Measurements from ENCODE around the gene ATP4B. TPM values are rescaled to one million over a fixed set of nuclear protein-coding genes. Genes with fewer than 3 reads are reported as not detected.

The ATP4B gene
- total and polyA plus RNA-seq, 8 donors, result not detected

DNA sequence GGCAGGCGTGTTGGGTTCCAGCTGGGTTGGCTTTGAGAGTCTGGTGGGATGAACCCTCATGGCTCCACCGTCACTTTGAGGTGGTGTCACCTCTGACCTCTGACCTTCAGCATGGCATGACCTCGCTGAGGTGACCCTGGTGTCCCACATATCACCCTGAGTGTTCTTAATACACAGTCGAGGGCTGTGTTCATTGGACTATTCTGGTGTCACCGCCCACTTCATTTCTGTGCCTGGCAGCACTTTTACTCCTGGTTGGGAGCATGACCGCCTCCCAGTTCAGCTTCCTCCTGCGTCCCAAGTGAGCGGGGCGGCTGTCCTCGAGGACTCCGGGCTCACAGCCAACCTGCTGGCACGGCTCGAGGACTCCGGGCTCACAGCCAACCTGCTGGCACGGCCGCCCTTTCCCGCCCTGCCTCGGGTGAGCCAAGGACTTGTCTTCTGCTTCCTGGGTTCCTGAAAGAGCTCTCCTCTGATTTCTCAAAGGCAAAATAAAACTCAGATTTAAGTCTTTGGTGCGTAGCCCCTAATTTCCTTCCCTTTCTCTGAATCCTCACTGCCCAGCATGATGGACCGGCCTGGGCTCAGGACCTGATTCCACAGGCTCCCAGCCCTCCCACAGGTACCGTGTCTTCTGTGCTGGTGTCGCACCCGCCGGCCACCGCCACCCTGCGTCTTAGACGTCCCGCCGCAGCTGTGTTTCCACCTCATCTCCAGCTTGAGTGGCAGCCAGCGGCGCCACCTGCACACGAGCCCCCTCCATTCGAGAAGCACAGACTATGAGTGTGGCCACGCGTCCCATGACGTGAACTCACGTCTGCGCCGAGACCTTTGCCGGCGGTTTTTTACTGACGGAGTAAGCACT, 10.4 kb downstream of the ATP4B start:
- intact Hi-C loops (cut with DNase I), result no loop called here

DNA sequence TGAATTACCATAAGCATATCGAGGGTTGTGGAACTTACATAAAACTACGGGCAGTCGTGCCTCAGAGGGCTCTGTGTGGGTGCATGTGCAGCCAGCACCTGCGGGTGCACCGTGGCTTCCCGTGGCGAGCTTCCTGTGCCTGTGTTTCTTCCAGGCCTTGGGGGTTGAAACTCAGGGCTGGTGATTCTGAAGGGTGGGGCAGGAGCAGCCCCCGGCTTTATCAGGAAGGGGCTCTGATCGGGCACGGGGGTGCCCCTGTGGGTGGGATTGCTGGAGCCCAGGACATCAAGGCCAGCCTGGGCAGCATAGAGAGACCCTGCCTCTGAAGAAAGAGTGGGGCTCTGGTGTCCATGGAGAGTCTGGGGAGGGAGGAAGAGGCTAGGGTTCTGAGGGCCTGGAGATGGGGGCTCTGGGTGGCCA, 11.1 kb downstream of the ATP4B start:
- intact Hi-C loops (cut with DNase I), result no loop called here
- no peak for FAIRE-seq
- no peaks in the 10 kb centered on the region for H3K36me3 ChIP-seq
- H3K27me3 ChIP-seq, result no peaks in the 10 kb centered on the region
- DNase-seq, result peak in 3 of 6 donors; percentile 21 to 69 (median 55)
- TF ChIP-seq CTCF (IDR thresholded peaks at IDR 0.05), result no peak
- H3K27ac ChIP-seq, result peak overlapping the region in 3 of 4 donors; percentile 19 to 81 (median 69)
- H3K9me3 ChIP-seq, result no peaks in the 10 kb centered on the region
- H3K4me3 ChIP-seq, result no peak overlapping the region
- peak; percentile 3 to 33 (median 9) for ATAC-seq
- WGBS, 2 donors, result 47 to 48% methylated on average over 10 of the region's 10 CpGs
- H3K4me1 ChIP-seq, result peaks cover 0 to 8% (median 4%) of the 10 kb centered on the region in 3 donors

More for the DNA sequence above, 10.4 kb downstream of the ATP4B start:
- TF ChIP-seq CTCF (IDR thresholded peaks at IDR 0.05), result no peak
- peak overlapping the region; percentile 56 to 81 (median 66) for H3K27ac ChIP-seq
- ATAC-seq (peak; percentile 91 to 97 (median 96)), DNase-seq (peak; percentile 94 to 99 (median 98)), FAIRE-seq (peak; percentile 85)
- no peaks in the 10 kb centered on the region for H3K9me3 ChIP-seq
- H3K36me3 ChIP-seq, result no peaks in the 10 kb centered on the region
- WGBS, 2 donors, result 28 to 39% methylated on average over 42 of the region's 42 CpGs
- peaks cover 0 to 8% (median 4%) of the 10 kb centered on the region in 3 donors for H3K4me1 ChIP-seq
- H3K4me3 ChIP-seq, result peak overlapping the region in 2 of 4 donors; percentile 23 to 35
- no peaks in the 10 kb centered on the region for H3K27me3 ChIP-seq

GRCh38 chr13:113646376-113646775, 11.6 kb downstream of the ATP4B start:
- 65 to 69% methylated on average over 11 of the region's 11 CpGs for WGBS, 2 donors
- FAIRE-seq (no peak), ATAC-seq (no peak), DNase-seq (peak in 1 of 6 donors; percentile 20)
- no peak overlapping the region for H3K4me3 ChIP-seq
- no peak for TF ChIP-seq CTCF (IDR thresholded peaks at IDR 0.05)
- no peak overlapping the region for H3K27ac ChIP-seq
- H3K36me3 ChIP-seq, result no peaks in the 10 kb centered on the region
- H3K9me3 ChIP-seq, result no peaks in the 10 kb centered on the region
- intact Hi-C loops (cut with DNase I), result no loop called here
- H3K27me3 ChIP-seq, result no peaks in the 10 kb centered on the region
- H3K4me1 ChIP-seq, result peaks cover 0 to 8% (median 4%) of the 10 kb centered on the region in 3 donors

DNA sequence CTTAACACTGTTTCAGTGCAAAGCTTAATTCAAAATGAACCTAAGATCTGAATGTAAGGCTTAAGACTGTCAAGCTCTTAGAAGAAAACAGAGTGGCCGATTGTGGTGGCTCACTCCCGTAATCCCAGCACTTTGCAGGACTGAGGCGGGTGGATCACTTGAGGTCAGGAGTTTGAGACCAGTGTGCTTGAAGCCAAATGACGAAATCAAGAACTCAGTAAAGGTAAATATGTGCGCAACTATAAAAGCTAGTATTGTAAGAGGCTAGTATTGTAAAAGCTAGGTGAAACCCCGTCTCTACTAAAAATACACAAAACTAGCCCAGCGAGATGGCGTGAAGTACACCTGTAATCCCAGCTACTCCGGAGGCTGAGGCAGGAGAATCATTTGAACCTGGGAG, 12.7 kb downstream of the ATP4B start:
- intact Hi-C loops (cut with DNase I), result no loop called here
- Histone ChIP-seq H3K36me3 (no peaks in the 10 kb centered on the region), H3K4me1 (peaks cover 0 to 8% (median 4%) of the 10 kb centered on the region in 3 donors), H3K27me3 (no peaks in the 10 kb centered on the region), H3K4me3 (no peak overlapping the region), H3K9me3 (no peaks in the 10 kb centered on the region), H3K27ac (no peak overlapping the region)
- WGBS, 2 donors, result 97% methylated on average over 9 of the region's 9 CpGs
- FAIRE-seq (no peak), DNase-seq (peak in 1 of 6 donors; percentile 2), ATAC-seq (no peak)
- no peak for TF ChIP-seq CTCF (IDR thresholded peaks at IDR 0.05)

GRCh38 chr13:113644800-113645199, 13.2 kb downstream of the ATP4B start:
- DNase-seq (no peak), FAIRE-seq (no peak), ATAC-seq (no peak)
- intact Hi-C loops (cut with DNase I), result no loop called here
- peaks cover 0 to 8% (median 4%) of the 10 kb centered on the region in 3 donors for H3K4me1 ChIP-seq
- no peaks in the 10 kb centered on the region for H3K9me3 ChIP-seq
- no peak for TF ChIP-seq CTCF (IDR thresholded peaks at IDR 0.05)
- H3K36me3 ChIP-seq, result no peaks in the 10 kb centered on the region
- WGBS, 2 donors, result 97 to 100% methylated on average over 1 of the region's 1 CpG
- H3K27ac ChIP-seq, result no peak overlapping the region
- no peak overlapping the region for H3K4me3 ChIP-seq
- no peaks in the 10 kb centered on the region for H3K27me3 ChIP-seq

All from pancreas (tissue), 10 donors.